HCT116 (cell line): ENCODE measurements around the gene FABP3.

Experiments
- CEBPB ChIP-seq: IDR thresholded peaks from 2 replicates; pipeline ENCODE4 v1.6.1; 2012; ENCODE audit warnings: low read depth
- EZH2 ChIP-seq: fragments of 200-600 bp; sonication (generic); IDR thresholded peaks from 2 replicates; pipeline ENCODE4 v1.6.1; 2017; ENCODE audit warnings: antibody characterized with exemption, mixed run types
- FOSL1 ChIP-seq: IDR thresholded peaks from 2 replicates; pipeline ENCODE4 v1.6.1; 2012; ENCODE audit warnings: low read depth
- POLR2AphosphoS5 ChIP-seq: IDR thresholded peaks from 2 replicates; pipeline ENCODE4 v1.6.1; 2011; ENCODE audit warnings: mild to moderate bottlenecking, low read depth, low read length, moderate library complexity
- REST ChIP-seq: IDR thresholded peaks from 2 replicates; pipeline ENCODE4 v1.6.1; 2012; ENCODE audit warnings: low read depth
- SP1 ChIP-seq: IDR thresholded peaks from 2 replicates; pipeline ENCODE4 v1.6.1; 2012; ENCODE audit warnings: low read depth
- YY1 ChIP-seq: IDR thresholded peaks from 2 replicates; pipeline ENCODE4 v1.6.1; 2011; ENCODE audit warnings: low read length, low read depth, moderate library complexity, mild to moderate bottlenecking; ENCODE audit not compliant: insufficient replicate concordance; ENCODE audit errors: extremely low read depth
- TF ChIP-seq, protein P1 (sequence below), 3 experiments: fragments of 200-600 bp in 1 of 3; sonication (generic) in 1 of 3; IDR thresholded peaks in 2 of 3; conservative IDR thresholded peaks in 1 of 3; 2 replicates each; pipeline ENCODE4 v1.5.1; 2012 to 2017; ENCODE audit warnings: low read depth in 2 of 3, low read length in 2 of 3, antibody characterized with exemption in 1 of 3, borderline replicate concordance in 1 of 3, control low read depth in 1 of 3, mild to moderate bottlenecking in 1 of 3, mixed read lengths in 1 of 3, mixed run types in 1 of 3, moderate library complexity in 1 of 3; ENCODE audit not compliant: insufficient read depth in 1 of 3
- TF ChIP-seq, protein P2 (sequence below): IDR thresholded peaks from 2 replicates; pipeline ENCODE4 v1.6.1; 2011; ENCODE audit warnings: mild to moderate bottlenecking, low read length, moderate library complexity; ENCODE audit not compliant: insufficient replicate concordance; ENCODE audit errors: extremely low read depth

GRCh38 chr1:31405578-31406245 is 32.8 kb upstream of the FABP3 start:
- TF ChIP-seq FOSL1 (no peak), SP1 (no peak), POLR2AphosphoS5 (no peak), CEBPB (no peak), REST (no peak), YY1 (no peak), EZH2 (no peak)
- TF ChIP-seq, protein P1, sequence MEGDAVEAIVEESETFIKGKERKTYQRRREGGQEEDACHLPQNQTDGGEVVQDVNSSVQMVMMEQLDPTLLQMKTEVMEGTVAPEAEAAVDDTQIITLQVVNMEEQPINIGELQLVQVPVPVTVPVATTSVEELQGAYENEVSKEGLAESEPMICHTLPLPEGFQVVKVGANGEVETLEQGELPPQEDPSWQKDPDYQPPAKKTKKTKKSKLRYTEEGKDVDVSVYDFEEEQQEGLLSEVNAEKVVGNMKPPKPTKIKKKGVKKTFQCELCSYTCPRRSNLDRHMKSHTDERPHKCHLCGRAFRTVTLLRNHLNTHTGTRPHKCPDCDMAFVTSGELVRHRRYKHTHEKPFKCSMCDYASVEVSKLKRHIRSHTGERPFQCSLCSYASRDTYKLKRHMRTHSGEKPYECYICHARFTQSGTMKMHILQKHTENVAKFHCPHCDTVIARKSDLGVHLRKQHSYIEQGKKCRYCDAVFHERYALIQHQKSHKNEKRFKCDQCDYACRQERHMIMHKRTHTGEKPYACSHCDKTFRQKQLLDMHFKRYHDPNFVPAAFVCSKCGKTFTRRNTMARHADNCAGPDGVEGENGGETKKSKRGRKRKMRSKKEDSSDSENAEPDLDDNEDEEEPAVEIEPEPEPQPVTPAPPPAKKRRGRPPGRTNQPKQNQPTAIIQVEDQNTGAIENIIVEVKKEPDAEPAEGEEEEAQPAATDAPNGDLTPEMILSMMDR (IDR thresholded peaks at IDR 0.05 in 2 of 3, conservative IDR thresholded peaks at IDR 0.05 in 1 of 3; ENCODE audit: borderline replicate concordance in 1 of 3, insufficient read depth in 1 of 3, low read depth in 2 of 3, low read length in 2 of 3): no peak
- TF ChIP-seq, protein P2, sequence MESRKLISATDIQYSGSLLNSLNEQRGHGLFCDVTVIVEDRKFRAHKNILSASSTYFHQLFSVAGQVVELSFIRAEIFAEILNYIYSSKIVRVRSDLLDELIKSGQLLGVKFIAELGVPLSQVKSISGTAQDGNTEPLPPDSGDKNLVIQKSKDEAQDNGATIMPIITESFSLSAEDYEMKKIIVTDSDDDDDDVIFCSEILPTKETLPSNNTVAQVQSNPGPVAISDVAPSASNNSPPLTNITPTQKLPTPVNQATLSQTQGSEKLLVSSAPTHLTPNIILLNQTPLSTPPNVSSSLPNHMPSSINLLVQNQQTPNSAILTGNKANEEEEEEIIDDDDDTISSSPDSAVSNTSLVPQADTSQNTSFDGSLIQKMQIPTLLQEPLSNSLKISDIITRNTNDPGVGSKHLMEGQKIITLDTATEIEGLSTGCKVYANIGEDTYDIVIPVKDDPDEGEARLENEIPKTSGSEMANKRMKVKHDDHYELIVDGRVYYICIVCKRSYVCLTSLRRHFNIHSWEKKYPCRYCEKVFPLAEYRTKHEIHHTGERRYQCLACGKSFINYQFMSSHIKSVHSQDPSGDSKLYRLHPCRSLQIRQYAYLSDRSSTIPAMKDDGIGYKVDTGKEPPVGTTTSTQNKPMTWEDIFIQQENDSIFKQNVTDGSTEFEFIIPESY: no peak
